Dendritic cell treated with granulocyte-macrophage colony-stimulating factor and Interleukin-4, amounts not matched to agents 40 ng/mL and 50 ng/mL, for 4 days (primary cell): ENCODE data around the gene TKFC.
"Not testable (repeated sequence)": the region's sequence is repeated elsewhere in the genome, so short reads cannot be mapped to it uniquely, and the experiment has no call there.

ENCODE experiments used
- H3K27ac Mint-ChIP-seq: one replicate; pipeline ENCODE4 v1.8.0; 2022; ENCODE audit warnings: mild to moderate bottlenecking, mixed read lengths
- H3K27me3 Mint-ChIP-seq: one replicate; pipeline ENCODE4 v1.8.0; 2022; ENCODE audit warnings: mild to moderate bottlenecking, mixed read lengths
- H3K36me3 Mint-ChIP-seq: one replicate; pipeline ENCODE4 v1.8.0; 2022; ENCODE audit warnings: low read depth, mixed read lengths
- H3K4me1 Mint-ChIP-seq: one replicate; pipeline ENCODE4 v1.8.0; 2022; ENCODE audit warnings: low read depth, mixed read lengths
- H3K4me3 Mint-ChIP-seq: one replicate; pipeline ENCODE4 v1.8.0; 2022; ENCODE audit warnings: mild to moderate bottlenecking, moderate library complexity, mixed read lengths
- H3K9me3 Mint-ChIP-seq: one replicate; pipeline ENCODE4 v1.8.0; 2022; ENCODE audit warnings: mixed read lengths
- intact Hi-C: fragments of 100-400 bp; cut with micrococcal nuclease; formaldehyde crosslinking; loops from one replicate; pipeline ENCODE4 v1.15.0; 2022

The TKFC gene

GRCh38 chr11:61377461-61378160 is 44.6 kb downstream of the TKFC start:
- Mint-ChIP-seq H3K4me1 (peaks cover 26% of the 10 kb centered on the region), H3K27me3 (no peaks in the 10 kb centered on the region), H3K27ac (no peak overlapping the region), H3K9me3 (no peaks in the 10 kb centered on the region), H3K36me3 (peaks cover 9% of the 10 kb centered on the region), H3K4me3 (no peak overlapping the region)
- intact Hi-C loops = no loop called here

GRCh38 chr11:61378713-61379313 is 45.8 kb downstream of the TKFC start:
- Mint-ChIP-seq H3K9me3 (no peaks in the 10 kb centered on the region), H3K36me3 (peaks cover 9% of the 10 kb centered on the region), H3K27me3 (no peaks in the 10 kb centered on the region), H3K4me3 (no peak overlapping the region), H3K4me1 (peaks cover 32% of the 10 kb centered on the region), H3K27ac (no peak overlapping the region)
- intact Hi-C loops = no loop called here

- Mint-ChIP-seq H3K4me3 (no peak overlapping the region), H3K4me1 (peaks cover 41% of the 10 kb centered on the region), H3K9me3 (no peaks in the 10 kb centered on the region), H3K27ac (no peak overlapping the region), H3K27me3 (no peaks in the 10 kb centered on the region), H3K36me3 (peaks cover 8% of the 10 kb centered on the region)
- intact Hi-C loops = loop anchor here (10.0 kb wide), 1 partner anchor 126 kb away; no protein-coding TSS in a partner anchor
Measured at GRCh38 chr11:61380884-61381283, 47.9 kb downstream of the TKFC start.

- not testable (repeated sequence) for H3K27ac Mint-ChIP-seq, H3K4me3 Mint-ChIP-seq, H3K27me3 Mint-ChIP-seq, H3K9me3 Mint-ChIP-seq, H3K36me3 Mint-ChIP-seq
- intact Hi-C loops = loop anchor here (10.0 kb wide), 1 partner anchor 129 kb away; no protein-coding TSS in a partner anchor
- peaks cover 37% of the 10 kb centered on the region for H3K4me1 Mint-ChIP-seq
Measured at GRCh38 chr11:61383859-61384258, 50.8 kb downstream of the TKFC start.

- peaks cover 30% of the 10 kb centered on the region for H3K4me1 Mint-ChIP-seq
Measured at GRCh38 chr11:61384271-61385242, 51.5 kb downstream of the TKFC start.

GRCh38 chr11:61390161-61390560 is 57.1 kb downstream of the TKFC start:
- H3K27me3 Mint-ChIP-seq = peaks cover 3% of the 10 kb centered on the region
- intact Hi-C loops = no loop called here
- peaks cover 8% of the 10 kb centered on the region for H3K9me3 Mint-ChIP-seq
- H3K4me1 Mint-ChIP-seq = peaks cover 29% of the 10 kb centered on the region
- no peak overlapping the region for H3K4me3 Mint-ChIP-seq
- no peak overlapping the region for H3K27ac Mint-ChIP-seq
- H3K36me3 Mint-ChIP-seq = peaks cover 16% of the 10 kb centered on the region

More at GRCh38 chr11:61384271-61385242, 51.5 kb downstream of the TKFC start:
- Mint-ChIP-seq H3K36me3 (no peaks in the 10 kb centered on the region), H3K27me3 (peaks cover 3% of the 10 kb centered on the region), H3K9me3 (peaks cover 3% of the 10 kb centered on the region), H3K4me3 (no peak overlapping the region), H3K27ac (no peak overlapping the region)
- intact Hi-C loops = loop anchor here (1.0 to 10.0 kb wide), 2 partner anchors 48 to 130 kb away; no protein-coding TSS in a partner anchor

- intact Hi-C loops = no loop called here
Measured at GRCh38 chr11:61392981-61393595, 60.1 kb downstream of the TKFC start.

More at GRCh38 chr11:61392981-61393595, 60.1 kb downstream of the TKFC start:
- H3K36me3 Mint-ChIP-seq = peaks cover 40% of the 10 kb centered on the region
- peaks cover 23% of the 10 kb centered on the region for H3K4me1 Mint-ChIP-seq
- H3K9me3 Mint-ChIP-seq = peaks cover 8% of the 10 kb centered on the region
- no peaks in the 10 kb centered on the region for H3K27me3 Mint-ChIP-seq
- peak overlapping the region; percentile 88 for H3K4me3 Mint-ChIP-seq
- peak overlapping the region; percentile 90 for H3K27ac Mint-ChIP-seq
